K562 treated with DMSO at 1 percent for 4 hours (cell line): ENCODE data around the gene SKOR1. TPM values are rescaled to one million over a fixed set of nuclear protein-coding genes. Genes with fewer than 3 reads are reported as not detected.

Source experiments
- total RNA-seq: library from RNA; unstranded; fragments of 300-600 nt; gene quantifications from 2 replicates; pipeline ENCODE4 v1.2.3, GENCODE V29; 2022; ENCODE audit not compliant: insufficient read depth

Gene SKOR1
- 0.84 and 1.5 TPM in 2 replicates for total RNA-seq

GRCh38 chr15:67824976-67825880 lies at the start of gene SKOR1:
TSS of gene SKOR1 (plus strand) at chr15:67825509. CDS start at chr15:67825603, 94 bp downstream.

GRCh38 chr15:67839929-67840748 lies 14.8 kb downstream of the SKOR1 start, which contains the start of gene RNU6-1:
TSS of gene RNU6-1 (minus strand) at chr15:67840045.

Other genes with a start within 250 kb of the SKOR1 start
- not detected in 2 replicates for gene RNU6-1, start 14.5 kb downstream of the SKOR1 start, total RNA-seq
- gene PIAS1, start 228.8 kb downstream of the SKOR1 start, total RNA-seq: 13.4 and 26.9 TPM in 2 replicates